Karpas-422 (cell line): ENCODE data around the gene PCBD2. TPM values are rescaled to one million over a fixed set of nuclear protein-coding genes. Genes with fewer than 3 reads are reported as not detected.

Experiments used
- DNase-seq: peaks from one replicate; pipeline ENCODE4 v3.0.0-alpha.2; 2015
- H2AFZ ChIP-seq: fragments of 200-600 bp; sonication (generic); 2 replicates; pipeline ENCODE4 v1.6.1; 2014; ENCODE audit warnings: antibody characterized with exemption, low read length, mixed read lengths
- H3K27ac ChIP-seq: fragments of 200-600 bp; sonication (generic); 2 replicates; pipeline ENCODE4 v1.5.1; 2014; ENCODE audit warnings: mild to moderate bottlenecking, low read length, moderate library complexity
- H3K27me3 ChIP-seq: fragments of 200-600 bp; sonication (generic); 2 replicates; pipeline ENCODE4 v1.6.1; 2014; ENCODE audit warnings: low read length, mixed read lengths
- H3K36me3 ChIP-seq: fragments of 200-600 bp; sonication (generic); 2 replicates; pipeline ENCODE4 v1.6.1; 2014; ENCODE audit warnings: low read length, mixed read lengths; ENCODE audit not compliant: insufficient read depth
- H3K4me1 ChIP-seq: fragments of 200-600 bp; sonication (generic); 2 replicates; pipeline ENCODE4 v1.6.1; 2014; ENCODE audit warnings: mild to moderate bottlenecking, low read length, mixed read lengths
- H3K4me2 ChIP-seq: fragments of 200-600 bp; sonication (generic); 2 replicates; pipeline ENCODE4 v1.6.1; 2014; ENCODE audit warnings: low read length, low read depth, mild to moderate bottlenecking; ENCODE audit not compliant: poor library complexity, severe bottlenecking
- H3K4me3 ChIP-seq: fragments of 200-600 bp; sonication (generic); 2 replicates; pipeline ENCODE4 v1.5.1; 2014; ENCODE audit warnings: mild to moderate bottlenecking, antibody characterized with exemption, low read length, mixed read lengths
- H3K79me2 ChIP-seq: fragments of 200-600 bp; sonication (generic); 2 replicates; pipeline ENCODE4 v1.6.1; 2014; ENCODE audit warnings: mild to moderate bottlenecking, low read length, mixed read lengths
- H3K9ac ChIP-seq: fragments of 200-600 bp; sonication (generic); 2 replicates; pipeline ENCODE4 v1.6.0; 2014; ENCODE audit warnings: low read length
- H3K9me2 ChIP-seq: fragments of 200-600 bp; sonication (generic), shearing (Covaris generic); replicated peaks from 2 replicates; pipeline ENCODE4 v1.6.0; 2014; ENCODE audit warnings: mild to moderate bottlenecking, low read length, moderate library complexity; ENCODE audit not compliant: insufficient read depth
- H3K9me3 ChIP-seq: fragments of 300-700, 200-600 bp; sonication (generic); 2 replicates; pipeline ENCODE4 v1.6.1; 2014; ENCODE audit warnings: low read length, mixed read lengths
- H4K20me1 ChIP-seq: fragments of 200-600 bp; sonication (generic); 2 replicates; pipeline ENCODE4 v1.6.1; 2014; ENCODE audit warnings: mild to moderate bottlenecking, antibody characterized with exemption, low read length, low read depth; ENCODE audit not compliant: insufficient read depth
- total RNA-seq: library from RNA; depleted of rRNA; stranded (reverse); fragments of >200 nt; shearing (Covaris generic); gene quantifications from 2 replicates; pipeline ENCODE4 v1.2.3, GENCODE V29; 2014; ENCODE audit warnings: low replicate concordance

PCBD2 gene
- total RNA-seq, 1 experiment from 2014 or later: 10.4 TPM

- Histone ChIP-seq H4K20me1 (no peaks in the 10 kb centered on the region), H3K79me2 (no peaks in the 10 kb centered on the region), H3K27ac (no peak within 1 kb of the TSS), H3K27me3 (no peaks in the 10 kb centered on the region), H3K9ac (no peak within 1 kb of the TSS), H3K9me3 (no peaks in the 10 kb centered on the region), H2AFZ (no peak within 1 kb of the TSS), H3K4me2 (no peak within 1 kb of the TSS), H3K36me3 (0 out of 2 replicates have a peak, but pooled peaks cover 7% of the 10 kb centered on the region), H3K4me3 (no peak within 1 kb of the TSS), H3K4me1 (peaks cover 10% of the 10 kb centered on the region), H3K9me2 (no peaks in the 10 kb centered on the region)
- no peak for DNase-seq
Measured at GRCh38 chr5:134967607-134968006, 62.7 kb downstream of the PCBD2 start, which contains the start of gene CATSPER3. Gene CATSPER3, plus strand, starts transcription at chr5:134967907. Its CDS starts 85 bp downstream, at chr5:134967992.

- H3K79me2 ChIP-seq: no peaks in the 10 kb centered on the region
- H3K9me3 ChIP-seq: no peaks in the 10 kb centered on the region
- H2AFZ ChIP-seq: no peak overlapping the region
- H3K36me3 ChIP-seq: 0 out of 2 replicates have a peak, but pooled peaks cover 7% of the 10 kb centered on the region
- H3K4me3 ChIP-seq: no peak overlapping the region
- no peaks in the 10 kb centered on the region for H3K9me2 ChIP-seq
- no peak overlapping the region for H3K27ac ChIP-seq
- H3K27me3 ChIP-seq: no peaks in the 10 kb centered on the region
- H3K4me1 ChIP-seq: peaks cover 6% of the 10 kb centered on the region
- no peak overlapping the region for H3K9ac ChIP-seq
- DNase-seq: no peak
- no peak overlapping the region for H3K4me2 ChIP-seq
- H4K20me1 ChIP-seq: no peaks in the 10 kb centered on the region
Measured at GRCh38 chr5:134968055-134968454, 63.1 kb downstream of the PCBD2 start.

GRCh38 chr5:134969166-134969565 lies 64.2 kb downstream of the PCBD2 start:
- Histone ChIP-seq H3K4me3 (no peak overlapping the region), H2AFZ (no peak overlapping the region), H3K9ac (no peak overlapping the region), H3K36me3 (0 out of 2 replicates have a peak, but pooled peaks cover 7% of the 10 kb centered on the region), H3K9me2 (no peaks in the 10 kb centered on the region), H3K4me1 (peaks cover 6% of the 10 kb centered on the region), H3K79me2 (no peaks in the 10 kb centered on the region), H3K27ac (no peak overlapping the region), H4K20me1 (no peaks in the 10 kb centered on the region), H3K4me2 (no peak overlapping the region), H3K27me3 (no peaks in the 10 kb centered on the region), H3K9me3 (no peaks in the 10 kb centered on the region)
- DNase-seq: no peak

GRCh38 chr5:134975078-134975715 lies 70.3 kb downstream of the PCBD2 start:
- Histone ChIP-seq H3K79me2 (no peaks in the 10 kb centered on the region), H4K20me1 (no peaks in the 10 kb centered on the region), H3K4me1 (peaks cover 6% of the 10 kb centered on the region), H3K4me3 (no peak overlapping the region), H3K27me3 (no peaks in the 10 kb centered on the region), H3K9me3 (0 out of 2 replicates have a peak, but pooled peaks cover 3% of the 10 kb centered on the region), H3K4me2 (no peak overlapping the region), H3K9me2 (no peaks in the 10 kb centered on the region), H3K27ac (no peak overlapping the region), H2AFZ (no peak overlapping the region), H3K36me3 (peaks cover 16% of the 10 kb centered on the region), H3K9ac (no peak overlapping the region)
- no peak for DNase-seq

GRCh38 chr5:134975843-134976242 lies 70.9 kb downstream of the PCBD2 start:
- Histone ChIP-seq H3K9me2 (no peaks in the 10 kb centered on the region), H2AFZ (no peak overlapping the region), H3K4me3 (no peak overlapping the region), H3K79me2 (no peaks in the 10 kb centered on the region), H3K4me2 (no peak overlapping the region), H3K27me3 (no peaks in the 10 kb centered on the region), H3K36me3 (peaks cover 16% of the 10 kb centered on the region), H4K20me1 (no peaks in the 10 kb centered on the region), H3K4me1 (peaks cover 6% of the 10 kb centered on the region), H3K9me3 (peaks cover 6% of the 10 kb centered on the region), H3K9ac (no peak overlapping the region), H3K27ac (no peak overlapping the region)
- DNase-seq: no peak

- DNase-seq: no peak
- Histone ChIP-seq H2AFZ (no peak overlapping the region), H3K9me2 (no peaks in the 10 kb centered on the region), H4K20me1 (no peaks in the 10 kb centered on the region), H3K4me2 (no peak overlapping the region), H3K4me1 (no peaks in the 10 kb centered on the region), H3K9me3 (peaks cover 13% of the 10 kb centered on the region), H3K79me2 (no peaks in the 10 kb centered on the region), H3K9ac (no peak overlapping the region), H3K27ac (no peak overlapping the region), H3K27me3 (no peaks in the 10 kb centered on the region), H3K4me3 (no peak overlapping the region), H3K36me3 (peaks cover 16% of the 10 kb centered on the region)
Measured at GRCh38 chr5:134976841-134977240, 71.9 kb downstream of the PCBD2 start.

GRCh38 chr5:134979416-134979815 lies 74.5 kb downstream of the PCBD2 start:
- Histone ChIP-seq H4K20me1 (no peaks in the 10 kb centered on the region), H3K4me3 (no peak overlapping the region), H3K27me3 (no peaks in the 10 kb centered on the region), H3K27ac (no peak overlapping the region), H3K79me2 (no peaks in the 10 kb centered on the region), H3K9me2 (no peaks in the 10 kb centered on the region), H3K4me2 (no peak overlapping the region), H3K36me3 (peaks cover 16% of the 10 kb centered on the region), H3K9me3 (peaks cover 26% of the 10 kb centered on the region), H3K4me1 (no peaks in the 10 kb centered on the region), H2AFZ (no peak overlapping the region), H3K9ac (no peak overlapping the region)
- DNase-seq: no peak

GRCh38 chr5:134982230-134982629 lies 77.3 kb downstream of the PCBD2 start:
- Histone ChIP-seq H3K79me2 (no peaks in the 10 kb centered on the region), H3K36me3 (peaks cover 4% of the 10 kb centered on the region; the same call in 1 of the 2 replicates), H3K4me2 (no peak overlapping the region), H2AFZ (no peak overlapping the region), H3K4me3 (no peak overlapping the region), H3K9me3 (peaks cover 26% of the 10 kb centered on the region), H3K4me1 (no peaks in the 10 kb centered on the region), H3K27ac (no peak overlapping the region), H3K9ac (no peak overlapping the region), H3K9me2 (no peaks in the 10 kb centered on the region), H4K20me1 (no peaks in the 10 kb centered on the region), H3K27me3 (no peaks in the 10 kb centered on the region)
- no peak for DNase-seq
